ENCODE results near the gene CDH4. TPM values are rescaled to one million over a fixed set of nuclear protein-coding genes. Genes with fewer than 3 reads are reported as not detected.

The CDH4 gene
- total RNA-seq, 1 experiment from 2014 or later, result not detected

- ATAC-seq (no peak), DNase-seq (ENCODE audit: low read depth, low spot score) (no peak)
- intact Hi-C loops (cut with micrococcal nuclease; ENCODE audit: unreplicated experiment), result no loop called here
- Histone ChIP-seq H3K36me3 (ENCODE audit: control insufficient read depth, insufficient read depth, low read length) (no peaks in the 10 kb centered on the region), H3K27ac (ENCODE audit: low read length) (no peak overlapping the region), H3K9me3 (ENCODE audit: control insufficient read depth, insufficient read depth, low read depth, low read length) (no peaks in the 10 kb centered on the region), H3K4me1 (ENCODE audit: control insufficient read depth, insufficient read depth, low read length) (no peaks in the 10 kb centered on the region), H3K27me3 (ENCODE audit: control insufficient read depth, insufficient read depth, low read length) (peaks cover 11% of the 10 kb centered on the region; the same call in 1 of the 2 replicates), H3K4me3 (ENCODE audit: low read depth in 2 of 2, low read length in 2 of 2) (no peak overlapping the region)
- TF ChIP-seq SIN3A (IDR thresholded peaks at IDR 0.05; ENCODE audit: borderline replicate concordance, insufficient read depth, low read depth, low read length) (no peak), REST (IDR thresholded peaks at IDR 0.05; ENCODE audit: insufficient read depth in 1 of 2, low read depth in 2 of 2, low read length in 1 of 2) (no peak)
- POLR2A ChIA-PET, result no interaction called here
- no TSS peak for BruUV-seq (replicated peaks)
- in situ Hi-C loops (cut with HindIII; ENCODE audit: low pct_unique_long_range_greater_than_20kb, low sequenced_read_pairs), result no loop called here
- CTCF ChIA-PET, result no interaction called here
These were observed 248.8 kb downstream of the CDH4 start for GRCh38 chr20:61500791-61501321.

GRCh38 chr20:61502433-61502832 lies 250.4 kb downstream of the CDH4 start:
- no peak for DNase-seq (ENCODE audit: low read depth, low spot score)
- H3K4me1 ChIP-seq (ENCODE audit: control insufficient read depth, insufficient read depth, low read length), result no peaks in the 10 kb centered on the region
- no peak for ATAC-seq
- no TSS peak for BruUV-seq (replicated peaks)
- ChIA-PET CTCF (interaction anchor here (0.6 kb wide), 1 partner anchor 381 kb away, joined by 3 read pairs; no protein-coding TSS in a partner anchor), POLR2A (no interaction called here)
- in situ Hi-C loops (cut with HindIII; ENCODE audit: low pct_unique_long_range_greater_than_20kb, low sequenced_read_pairs), result no loop called here
- TF ChIP-seq TCF7L2 (IDR thresholded peaks at IDR 0.05; ENCODE audit: low read depth, low read length) (no peak), POLR2AphosphoS5 (IDR thresholded peaks at IDR 0.05; ENCODE audit: low read depth, low read length) (no peak), SIN3A (IDR thresholded peaks at IDR 0.05; ENCODE audit: borderline replicate concordance, insufficient read depth, low read depth, low read length) (no peak), CTCF (IDR thresholded peaks at IDR 0.05) (no peak)
- H3K36me3 ChIP-seq (ENCODE audit: control insufficient read depth, insufficient read depth, low read length), result no peaks in the 10 kb centered on the region
- intact Hi-C loops (cut with micrococcal nuclease; ENCODE audit: unreplicated experiment), result no loop called here
- H3K4me3 ChIP-seq (ENCODE audit: low read depth in 2 of 2, low read length in 2 of 2), result no peak overlapping the region
- H3K9me3 ChIP-seq (ENCODE audit: control insufficient read depth, insufficient read depth, low read depth, low read length), result no peaks in the 10 kb centered on the region
- H3K27ac ChIP-seq (ENCODE audit: low read length), result no peak overlapping the region
- peaks cover 14% of the 10 kb centered on the region; the same call in 1 of the 2 replicates for H3K27me3 ChIP-seq (ENCODE audit: control insufficient read depth, insufficient read depth, low read length)

- ATAC-seq (no peak), DNase-seq (ENCODE audit: low read depth, low spot score) (no peak)
- Histone ChIP-seq H3K4me3 (ENCODE audit: low read depth in 2 of 2, low read length in 2 of 2) (no peak overlapping the region), H3K27ac (ENCODE audit: low read length) (no peak overlapping the region), H3K9me3 (ENCODE audit: control insufficient read depth, insufficient read depth, low read depth, low read length) (no peaks in the 10 kb centered on the region), H3K36me3 (ENCODE audit: control insufficient read depth, insufficient read depth, low read length) (no peaks in the 10 kb centered on the region), H3K27me3 (ENCODE audit: control insufficient read depth, insufficient read depth, low read length) (peaks cover 16% of the 10 kb centered on the region; the same call in 1 of the 2 replicates), H3K4me1 (ENCODE audit: control insufficient read depth, insufficient read depth, low read length) (no peaks in the 10 kb centered on the region)
- TF ChIP-seq REST (IDR thresholded peaks at IDR 0.05; ENCODE audit: insufficient read depth in 1 of 2, low read depth in 2 of 2, low read length in 1 of 2), result no peak
- no peak for TF ChIP-seq POLR2AphosphoS5 (IDR thresholded peaks at IDR 0.05; ENCODE audit: low read depth, low read length)
- no peak for TF ChIP-seq SIN3A (IDR thresholded peaks at IDR 0.05; ENCODE audit: borderline replicate concordance, insufficient read depth, low read depth, low read length)
- TF ChIP-seq TCF7L2 (IDR thresholded peaks at IDR 0.05; ENCODE audit: low read depth, low read length), result no peak
- no peak for TF ChIP-seq CTCF (IDR thresholded peaks at IDR 0.05)
- no TSS peak for BruUV-seq (replicated peaks)
- ChIA-PET CTCF (interaction anchor here (0.6 kb wide), 1 partner anchor 381 kb away, joined by 3 read pairs; no protein-coding TSS in a partner anchor), POLR2A (no interaction called here)
- in situ Hi-C loops (cut with HindIII; ENCODE audit: low pct_unique_long_range_greater_than_20kb, low sequenced_read_pairs), result no loop called here
- intact Hi-C loops (cut with micrococcal nuclease; ENCODE audit: unreplicated experiment), result no loop called here
These were observed 251.0 kb downstream of the CDH4 start for GRCh38 chr20:61503106-61503505.
